ENCODE results near the gene COBL.

The COBL gene

DNA sequence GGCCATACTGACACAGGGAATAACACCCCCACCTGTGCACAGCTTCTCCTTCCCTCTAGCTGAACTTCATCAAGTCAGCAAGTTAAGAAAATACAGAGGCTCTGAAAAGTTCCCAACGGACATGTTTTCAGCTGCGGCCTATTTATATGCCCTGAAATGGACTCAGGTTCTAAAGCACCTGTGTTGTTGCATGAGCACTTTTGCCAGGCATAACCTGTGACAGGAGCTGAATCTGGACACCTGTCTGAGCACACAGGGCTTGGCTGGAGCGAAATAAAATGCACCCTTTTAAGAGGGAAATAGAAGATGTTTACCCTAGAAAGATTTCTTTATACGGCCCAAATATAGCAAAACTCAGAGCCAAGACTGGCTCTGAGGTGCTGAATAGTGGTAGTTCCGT is 46.7 kb downstream of the COBL start:
- TF ChIP-seq EZH2phosphoT487 (IDR thresholded peaks at IDR 0.05; ENCODE audit: borderline replicate concordance, low read length): no peak
- TF ChIP-seq, protein P1, sequence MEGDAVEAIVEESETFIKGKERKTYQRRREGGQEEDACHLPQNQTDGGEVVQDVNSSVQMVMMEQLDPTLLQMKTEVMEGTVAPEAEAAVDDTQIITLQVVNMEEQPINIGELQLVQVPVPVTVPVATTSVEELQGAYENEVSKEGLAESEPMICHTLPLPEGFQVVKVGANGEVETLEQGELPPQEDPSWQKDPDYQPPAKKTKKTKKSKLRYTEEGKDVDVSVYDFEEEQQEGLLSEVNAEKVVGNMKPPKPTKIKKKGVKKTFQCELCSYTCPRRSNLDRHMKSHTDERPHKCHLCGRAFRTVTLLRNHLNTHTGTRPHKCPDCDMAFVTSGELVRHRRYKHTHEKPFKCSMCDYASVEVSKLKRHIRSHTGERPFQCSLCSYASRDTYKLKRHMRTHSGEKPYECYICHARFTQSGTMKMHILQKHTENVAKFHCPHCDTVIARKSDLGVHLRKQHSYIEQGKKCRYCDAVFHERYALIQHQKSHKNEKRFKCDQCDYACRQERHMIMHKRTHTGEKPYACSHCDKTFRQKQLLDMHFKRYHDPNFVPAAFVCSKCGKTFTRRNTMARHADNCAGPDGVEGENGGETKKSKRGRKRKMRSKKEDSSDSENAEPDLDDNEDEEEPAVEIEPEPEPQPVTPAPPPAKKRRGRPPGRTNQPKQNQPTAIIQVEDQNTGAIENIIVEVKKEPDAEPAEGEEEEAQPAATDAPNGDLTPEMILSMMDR (IDR thresholded peaks at IDR 0.05; ENCODE audit: low read depth, low read length, poor library complexity, severe bottlenecking): no peak
- Histone ChIP-seq H3K27me3 (ENCODE audit: control insufficient read depth, low read length) (no peaks in the 10 kb centered on the region), H3K9me2 (replicated peaks; ENCODE audit: control insufficient read depth, low read length) (no peaks in the 10 kb centered on the region), H3K4me3 (ENCODE audit: low read length) (no peak overlapping the region), H4K20me1 (ENCODE audit: control insufficient read depth, insufficient read depth, low read depth, low read length) (no peaks in the 10 kb centered on the region), H3K9me3 (ENCODE audit: control insufficient read depth, insufficient read depth, low read length) (no peaks in the 10 kb centered on the region), H3F3A (ENCODE audit: control insufficient read depth, insufficient read depth) (no peaks in the 10 kb centered on the region), H3K4me2 (ENCODE audit: low read length) (no peak overlapping the region), H3K79me2 (ENCODE audit: control insufficient read depth, low read length) (no peaks in the 10 kb centered on the region), H3K27ac (ENCODE audit: low read depth, low read length) (no peak overlapping the region), H3K36me3 (ENCODE audit: control insufficient read depth, low read length) (no peaks in the 10 kb centered on the region), H3K4me1 (ENCODE audit: control insufficient read depth, low read length) (no peaks in the 10 kb centered on the region)

DNA sequence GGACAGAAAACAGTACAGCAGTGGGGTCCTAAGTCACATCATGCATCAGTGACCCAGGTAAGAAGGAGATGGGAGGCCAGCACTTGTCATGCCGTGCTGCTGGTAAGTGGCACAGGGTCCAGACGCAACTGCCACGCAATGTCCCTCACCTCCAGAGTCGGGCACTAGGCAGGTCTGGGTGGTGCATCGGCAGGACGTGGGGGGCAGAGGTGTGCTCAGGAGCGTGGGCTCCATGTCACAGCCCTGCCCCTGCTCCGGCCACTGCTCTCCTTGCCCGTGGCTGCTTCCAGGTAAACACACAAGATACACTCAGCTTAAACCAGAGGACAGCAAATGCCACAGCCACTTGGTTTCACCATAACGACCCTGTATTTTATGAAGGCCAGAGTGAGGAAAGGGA is 47.3 kb downstream of the COBL start:
- H3K27ac ChIP-seq (ENCODE audit: low read depth, low read length): no peak overlapping the region
- H3F3A ChIP-seq (ENCODE audit: control insufficient read depth, insufficient read depth): no peaks in the 10 kb centered on the region
- no peak for TF ChIP-seq EZH2phosphoT487 (IDR thresholded peaks at IDR 0.05; ENCODE audit: borderline replicate concordance, low read length)
- TF ChIP-seq, protein P1 (IDR thresholded peaks at IDR 0.05; ENCODE audit: low read depth, low read length, poor library complexity, severe bottlenecking): no peak
- no peaks in the 10 kb centered on the region for H3K27me3 ChIP-seq (ENCODE audit: control insufficient read depth, low read length)
- H3K9me2 ChIP-seq (replicated peaks; ENCODE audit: control insufficient read depth, low read length): no peaks in the 10 kb centered on the region
- H3K79me2 ChIP-seq (ENCODE audit: control insufficient read depth, low read length): no peaks in the 10 kb centered on the region
- no peaks in the 10 kb centered on the region for H4K20me1 ChIP-seq (ENCODE audit: control insufficient read depth, insufficient read depth, low read depth, low read length)
- H3K4me1 ChIP-seq (ENCODE audit: control insufficient read depth, low read length): no peaks in the 10 kb centered on the region
- no peak overlapping the region for H3K4me2 ChIP-seq (ENCODE audit: low read length)
- H3K9me3 ChIP-seq (ENCODE audit: control insufficient read depth, insufficient read depth, low read length): no peaks in the 10 kb centered on the region
- H3K4me3 ChIP-seq (ENCODE audit: low read length): no peak overlapping the region
- H3K36me3 ChIP-seq (ENCODE audit: control insufficient read depth, low read length): no peaks in the 10 kb centered on the region

DNA sequence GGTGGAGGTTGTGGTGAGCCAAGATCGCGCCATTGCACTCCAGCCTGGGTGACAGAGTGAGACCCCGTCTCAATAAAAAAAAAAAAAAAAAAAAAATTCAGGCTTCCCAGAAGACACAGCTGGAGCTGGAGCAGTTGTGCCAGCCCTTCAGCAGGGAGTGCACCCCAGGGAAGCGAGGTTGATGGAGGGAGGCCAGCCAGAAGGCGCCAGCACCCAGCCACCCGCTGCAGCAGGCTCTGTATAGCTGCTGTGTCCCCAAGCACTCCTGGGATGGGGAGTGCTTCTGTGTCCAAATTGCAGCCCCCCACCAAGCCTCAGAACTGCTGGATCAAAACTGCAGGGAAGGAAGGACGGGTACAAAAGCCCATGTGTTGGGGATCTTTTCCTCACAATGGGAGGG is 47.8 kb downstream of the COBL start:
- no peaks in the 10 kb centered on the region for H3K4me1 ChIP-seq (ENCODE audit: control insufficient read depth, low read length)
- no peaks in the 10 kb centered on the region for H3K27me3 ChIP-seq (ENCODE audit: control insufficient read depth, low read length)
- no peaks in the 10 kb centered on the region for H3K9me2 ChIP-seq (replicated peaks; ENCODE audit: control insufficient read depth, low read length)
- H4K20me1 ChIP-seq (ENCODE audit: control insufficient read depth, insufficient read depth, low read depth, low read length): no peaks in the 10 kb centered on the region
- H3K36me3 ChIP-seq (ENCODE audit: control insufficient read depth, low read length): no peaks in the 10 kb centered on the region
- H3K4me3 ChIP-seq (ENCODE audit: low read length): no peak overlapping the region
- TF ChIP-seq, protein P1 (IDR thresholded peaks at IDR 0.05; ENCODE audit: low read depth, low read length, poor library complexity, severe bottlenecking): no peak
- no peak for TF ChIP-seq EZH2phosphoT487 (IDR thresholded peaks at IDR 0.05; ENCODE audit: borderline replicate concordance, low read length)
- H3K27ac ChIP-seq (ENCODE audit: low read depth, low read length): no peak overlapping the region
- H3K79me2 ChIP-seq (ENCODE audit: control insufficient read depth, low read length): no peaks in the 10 kb centered on the region
- H3F3A ChIP-seq (ENCODE audit: control insufficient read depth, insufficient read depth): no peaks in the 10 kb centered on the region
- no peak overlapping the region for H3K4me2 ChIP-seq (ENCODE audit: low read length)
- no peaks in the 10 kb centered on the region for H3K9me3 ChIP-seq (ENCODE audit: control insufficient read depth, insufficient read depth, low read length)

DNA sequence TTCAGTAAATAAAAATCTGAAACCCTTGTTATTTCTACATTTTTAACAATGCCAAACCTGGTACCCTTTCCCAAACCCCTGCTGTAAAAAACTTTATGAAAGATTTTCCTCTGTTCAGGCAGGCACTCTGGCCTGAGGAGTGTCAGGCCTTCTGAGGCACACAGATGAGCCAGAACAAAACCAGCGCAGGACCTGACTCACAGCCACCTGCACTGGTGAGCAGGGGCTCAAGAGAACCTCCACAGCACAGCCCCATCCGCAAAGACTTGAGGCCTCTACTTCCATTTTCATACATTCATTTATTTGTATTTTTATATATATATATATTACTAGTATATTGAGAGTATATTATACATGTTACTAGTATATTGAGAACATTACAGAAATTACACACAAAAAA is 49.4 kb downstream of the COBL start:
- Histone ChIP-seq H3K27ac (ENCODE audit: low read depth, low read length) (no peak overlapping the region), H4K20me1 (ENCODE audit: control insufficient read depth, insufficient read depth, low read depth, low read length) (no peaks in the 10 kb centered on the region), H3K4me3 (ENCODE audit: low read length) (no peak overlapping the region), H3K79me2 (ENCODE audit: control insufficient read depth, low read length) (no peaks in the 10 kb centered on the region), H3K27me3 (ENCODE audit: control insufficient read depth, low read length) (no peaks in the 10 kb centered on the region), H3K4me2 (ENCODE audit: low read length) (no peak overlapping the region), H3K36me3 (ENCODE audit: control insufficient read depth, low read length) (no peaks in the 10 kb centered on the region), H3K9me2 (replicated peaks; ENCODE audit: control insufficient read depth, low read length) (no peaks in the 10 kb centered on the region), H3F3A (ENCODE audit: control insufficient read depth, insufficient read depth) (no peaks in the 10 kb centered on the region), H3K9me3 (ENCODE audit: control insufficient read depth, insufficient read depth, low read length) (no peaks in the 10 kb centered on the region; the same call in 1 of the 2 replicates), H3K4me1 (ENCODE audit: control insufficient read depth, low read length) (no peaks in the 10 kb centered on the region)
- TF ChIP-seq, protein P1 (IDR thresholded peaks at IDR 0.05; ENCODE audit: low read depth, low read length, poor library complexity, severe bottlenecking): no peak
- TF ChIP-seq EZH2phosphoT487 (IDR thresholded peaks at IDR 0.05; ENCODE audit: borderline replicate concordance, low read length): no peak
